Measurements from ENCODE around the gene FTCD. TPM values are rescaled to one million over a fixed set of nuclear protein-coding genes. Genes with fewer than 3 reads are reported as not detected.
"Not testable (repeated sequence)": the region's sequence is repeated elsewhere in the genome, so short reads cannot be mapped to it uniquely, and the experiment has no call there.

Gene FTCD
- total RNA-seq = 0.41 TPM

- no peak for DNase-seq (ENCODE audit: low spot score in 2 of 2)
- FAIRE-seq = no peak
Observed at GRCh38 chr21:46155514-46156377, at the start of gene FTCD. Gene FTCD, minus strand, starts transcription at chr21:46155579. Its CDS starts 56 bp downstream, at chr21:46155523.

- FAIRE-seq (no peak), DNase-seq (ENCODE audit: low spot score in 2 of 2) (no peak)
Observed at GRCh38 chr21:46205166-46205565, 49.8 kb upstream of the FTCD start.

- DNase-seq (ENCODE audit: low spot score in 2 of 2) (no peak), FAIRE-seq (no peak)
Observed at GRCh38 chr21:46203203-46203600, 47.8 kb upstream of the FTCD start.

GRCh38 chr21:46202592-46203202 is 47.3 kb upstream of the FTCD start:
- DNase-seq (ENCODE audit: low spot score in 2 of 2) (no peak), FAIRE-seq (no peak)

- not testable (repeated sequence) for DNase-seq (ENCODE audit: low spot score in 2 of 2); FAIRE-seq
Observed at GRCh38 chr21:46200877-46201803, 45.8 kb upstream of the FTCD start.

GRCh38 chr21:46199436-46200373 is 44.3 kb upstream of the FTCD start:
- no peak for DNase-seq (ENCODE audit: low spot score in 2 of 2)
- no peak for FAIRE-seq

GRCh38 chr21:46196733-46197132 is 41.4 kb upstream of the FTCD start:
- DNase-seq (ENCODE audit: low spot score in 2 of 2) = no peak
- FAIRE-seq = no peak

- DNase-seq (ENCODE audit: low spot score in 2 of 2) (no peak), FAIRE-seq (no peak)
Observed at GRCh38 chr21:46195595-46196195, 40.3 kb upstream of the FTCD start.

GRCh38 chr21:46194374-46195334 is 39.3 kb upstream of the FTCD start:
- no peak for FAIRE-seq
- no peak for DNase-seq (ENCODE audit: low spot score in 2 of 2)

GRCh38 chr21:46193829-46194373 is 38.5 kb upstream of the FTCD start:
- no peak for FAIRE-seq
- no peak for DNase-seq (ENCODE audit: low spot score in 2 of 2)

GRCh38 chr21:46191686-46192575 is 36.6 kb upstream of the FTCD start:
- no peak for FAIRE-seq
- no peak for DNase-seq (ENCODE audit: low spot score in 2 of 2)

GRCh38 chr21:46191257-46191685 is 35.9 kb upstream of the FTCD start:
- FAIRE-seq (no peak), DNase-seq (ENCODE audit: low spot score in 2 of 2) (no peak)

GRCh38 chr21:46190491-46191131 is 35.2 kb upstream of the FTCD start:
- FAIRE-seq (no peak), DNase-seq (ENCODE audit: low spot score in 2 of 2) (no peak)

GRCh38 chr21:46189959-46190490 is 34.6 kb upstream of the FTCD start:
- DNase-seq (ENCODE audit: low spot score in 2 of 2) (no peak), FAIRE-seq (no peak)

GRCh38 chr21:46189213-46189958 is 34.0 kb upstream of the FTCD start:
- DNase-seq (ENCODE audit: low spot score in 2 of 2) = no peak
- no peak for FAIRE-seq
